UCSD-AML1 (cell line): ENCODE data around the gene PXMP2.
"Not testable (repeated sequence)": the region's sequence is repeated elsewhere in the genome, so short reads cannot be mapped to it uniquely, and the experiment has no call there.

Experiments used
- DNase-seq: peaks from one replicate; lab custom pipeline; 2025; ENCODE audit not compliant: unreplicated experiment; lab: John Stamatoyannopoulos, UW

Gene PXMP2

DNA sequence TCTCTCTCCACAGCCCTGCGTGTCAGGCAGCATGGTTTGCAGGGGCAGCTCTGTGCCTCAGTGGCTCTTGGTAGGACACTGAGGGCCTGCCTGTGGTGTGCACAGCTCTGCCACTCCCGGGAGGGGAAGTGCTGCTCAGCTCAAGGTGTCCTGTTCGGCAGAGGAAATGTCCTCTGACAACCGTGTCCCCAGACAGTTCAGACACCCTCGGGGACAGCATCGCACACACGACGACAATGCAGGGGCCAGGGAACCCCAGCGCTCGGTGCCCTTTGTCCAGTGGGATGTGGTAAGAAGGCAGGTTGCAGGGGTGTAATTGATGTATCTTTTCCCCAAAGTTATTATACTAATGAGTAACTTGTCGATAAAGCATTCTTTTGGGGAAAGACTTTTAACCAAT lies 60.0 kb downstream of the PXMP2 start:
- DNase-seq: no peak

DNA sequence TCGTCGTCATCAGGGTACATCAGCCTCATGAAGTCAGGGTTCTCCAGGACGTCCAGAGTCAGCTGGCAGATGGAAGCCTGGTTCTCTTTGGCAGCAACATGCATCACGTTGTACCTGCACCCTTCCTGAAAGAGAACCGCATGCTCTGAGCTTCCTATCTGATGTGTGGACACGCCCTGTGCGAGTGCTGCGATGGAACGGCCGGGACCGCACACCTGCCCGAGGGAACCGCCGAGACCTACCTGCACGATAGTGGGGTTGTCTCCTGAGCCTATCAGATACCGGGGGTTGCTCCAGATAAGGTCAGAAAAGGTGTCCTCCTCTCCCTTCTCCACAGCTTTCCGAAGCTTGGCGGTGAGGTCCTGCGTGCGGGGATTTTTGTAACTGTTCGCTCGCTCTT lies 60.5 kb downstream of the PXMP2 start:
- DNase-seq: no peak

DNA sequence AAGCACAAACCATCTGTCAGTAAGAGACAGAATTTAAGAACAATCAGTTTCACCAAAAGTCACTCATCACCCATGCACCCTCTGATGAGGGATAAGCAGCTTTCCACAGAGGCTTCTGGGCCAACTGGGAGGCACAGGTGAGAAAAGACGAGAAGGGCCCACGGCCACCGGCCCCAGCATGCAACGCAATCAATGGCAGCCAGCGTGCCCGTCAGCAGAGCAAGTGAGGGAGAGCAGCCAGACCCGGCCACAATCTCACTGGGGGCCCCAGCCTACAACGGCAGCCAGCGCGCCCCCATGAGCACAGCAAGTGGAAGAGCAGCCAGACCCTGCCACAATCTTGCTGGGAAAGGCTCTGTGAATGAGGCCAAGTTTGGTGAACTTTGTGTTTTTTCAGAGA lies 60.9 kb downstream of the PXMP2 start:
- DNase-seq: no peak

DNA sequence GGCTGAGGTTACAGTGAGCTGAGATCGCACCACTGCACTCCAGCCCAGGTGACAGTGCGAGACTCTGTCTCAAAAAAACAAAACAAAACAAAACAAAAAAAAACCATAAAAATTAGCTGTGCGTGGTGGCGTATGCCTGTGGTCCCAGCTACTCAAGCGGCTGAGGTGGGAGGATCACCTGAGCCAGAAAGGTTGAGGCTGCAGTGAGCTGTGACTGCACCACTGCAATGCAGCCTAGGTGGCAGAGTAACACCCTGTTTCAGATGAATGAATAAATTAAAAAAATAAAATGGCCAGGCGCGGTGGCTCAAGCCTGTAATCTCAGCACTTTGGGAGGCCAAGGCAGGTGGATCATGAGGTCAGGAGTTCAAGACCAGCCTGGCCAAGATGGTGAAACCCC lies 66.3 kb downstream of the PXMP2 start:
- DNase-seq: not testable (repeated sequence)

DNA sequence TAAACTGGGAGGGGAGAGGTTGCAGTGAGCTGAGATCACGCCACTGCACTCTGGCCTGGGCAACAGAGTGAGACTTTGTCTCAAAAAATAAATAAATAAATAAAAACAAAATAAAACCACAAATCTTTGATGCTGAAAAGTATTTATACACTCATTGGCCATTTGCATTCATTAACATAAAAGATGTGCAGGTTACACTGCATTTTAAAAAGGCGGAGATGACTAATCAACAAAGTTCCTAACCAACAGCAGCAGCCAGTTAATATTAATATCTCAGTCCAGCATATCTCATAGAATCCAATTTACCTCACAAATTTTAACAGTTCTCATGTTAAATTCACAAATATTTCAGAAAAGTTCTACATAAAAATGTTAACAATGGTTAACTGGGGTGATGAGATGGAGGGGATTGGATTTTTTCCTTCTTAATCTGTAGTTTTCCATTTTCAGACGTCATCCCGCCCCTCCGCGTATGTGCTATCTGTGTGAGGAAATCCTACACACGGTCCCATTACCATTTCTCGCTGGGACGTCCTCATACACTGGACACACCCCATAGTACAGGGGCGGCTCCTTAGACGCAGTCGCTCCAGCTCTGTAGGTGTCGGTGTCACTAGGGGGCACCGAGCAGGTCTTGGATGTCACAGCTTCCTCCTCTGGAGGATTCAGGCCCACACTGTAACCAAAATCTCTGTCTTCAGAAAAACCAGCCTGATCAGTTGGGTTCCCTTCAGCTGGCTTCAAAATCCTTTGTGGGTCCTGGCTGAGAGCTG lies 67.0 kb downstream of the PXMP2 start:
- peak; percentile 26 for DNase-seq
